Panc1 (cell line): ENCODE results near the gene ALDOA. TPM values are rescaled to one million over a fixed set of nuclear protein-coding genes. Genes with fewer than 3 reads are reported as not detected.

Source experiments
- ATAC-seq: fragments of 200-7000 bp; cut with Tn5 transposase; 2 replicates; pipeline ENCODE4 v1.9.1; 2020; ENCODE audit warnings: mild to moderate bottlenecking, moderate library complexity
- Bru-seq: library from RNA; stranded (reverse); fragments of 400-500 nt; gene quantifications from one replicate; lab custom pipeline; 2021; lab: Mats Ljungman, UMichigan
- BruChase-seq, 2 experiments: library from RNA; stranded (reverse); fragments of 400-500 nt; gene quantifications; one replicate each; lab custom pipeline; 2021; lab: Mats Ljungman, UMichigan
- BruUV-seq: library from RNA; stranded (reverse); fragments of 400-500 nt; replicated peaks from 2 replicates; lab custom pipeline; 2021; lab: Mats Ljungman, UMichigan
- CTCF ChIA-PET: fragments of 300-600 bp; sonication (Branson Sonifier 250); formaldehyde crosslinking; loops from one replicate; lab custom pipeline; 2022; ENCODE audit warnings: antibody characterized with exemption; lab: Charles Lee
- POLR2A ChIA-PET: fragments of 300-600 bp; sonication (Branson Sonifier 250); formaldehyde crosslinking; loops from one replicate; lab custom pipeline; 2022; ENCODE audit warnings: antibody characterized with exemption; lab: Charles Lee
- DNase-seq: peaks from one replicate; pipeline ENCODE4 v3.0.0-alpha.2; 2010; ENCODE audit warnings: low read depth, low spot score
- H3K27ac ChIP-seq: 2 replicates; pipeline ENCODE4 v1.5.1; 2011; ENCODE audit warnings: mild to moderate bottlenecking, low read length, inconsistent platforms
- H3K27me3 ChIP-seq: fragments of 200-500 bp; sonication (Bioruptor generic); 2 replicates; pipeline ENCODE4 v1.6.0; 2014; ENCODE audit warnings: low read length, inconsistent platforms; ENCODE audit not compliant: control insufficient read depth, insufficient read depth
- H3K36me3 ChIP-seq: fragments of 200-500 bp; sonication (Bioruptor generic); 2 replicates; pipeline ENCODE4 v1.5.1; 2014; ENCODE audit warnings: inconsistent platforms, mild to moderate bottlenecking, low read length, moderate library complexity; ENCODE audit not compliant: control insufficient read depth, insufficient read depth
- H3K4me1 ChIP-seq: 2 replicates; pipeline ENCODE4 v1.5.1; 2011; ENCODE audit warnings: inconsistent platforms, mild to moderate bottlenecking, low read length, moderate library complexity; ENCODE audit not compliant: control insufficient read depth, insufficient read depth
- H3K4me3 ChIP-seq, 2 experiments: 2 replicates each; pipeline ENCODE4 v1.5.1; 2011 to 2012; ENCODE audit warnings: low read depth in 2 of 2, low read length in 2 of 2, mild to moderate bottlenecking in 2 of 2, inconsistent platforms in 1 of 2, moderate library complexity in 1 of 2
- H3K9me3 ChIP-seq: fragments of 200-500 bp; sonication (Bioruptor generic); 2 replicates; pipeline ENCODE4 v1.5.1; 2014; ENCODE audit warnings: low read depth, mild to moderate bottlenecking, inconsistent platforms, low read length, moderate library complexity; ENCODE audit not compliant: control insufficient read depth, insufficient read depth
- POLR2AphosphoS5 ChIP-seq: IDR thresholded peaks from 2 replicates; pipeline ENCODE4 v1.6.1; 2012; ENCODE audit warnings: mild to moderate bottlenecking, low read depth, low read length, moderate library complexity
- SIN3A ChIP-seq: IDR thresholded peaks from 2 replicates; pipeline ENCODE4 v1.6.1; 2012; ENCODE audit warnings: low read depth, mild to moderate bottlenecking, low read length, moderate library complexity, borderline replicate concordance; ENCODE audit not compliant: insufficient read depth
- TCF7L2 ChIP-seq: IDR thresholded peaks from 2 replicates; pipeline ENCODE4 v1.6.1; 2011; ENCODE audit warnings: mild to moderate bottlenecking, low read depth, low read length, inconsistent platforms
- in situ Hi-C: cut with HindIII; loops from 2 replicates; pipeline ENCODE4 v1.10.0; 2016; ENCODE audit warnings: low sequenced_read_pairs, low pct_unique_long_range_greater_than_20kb
- intact Hi-C: fragments of 100-400 bp; cut with micrococcal nuclease; formaldehyde crosslinking; loops from one replicate; pipeline ENCODE4 v1.10.0; 2022; ENCODE audit not compliant: unreplicated experiment
- long read RNA-seq: library from polyadenylated mRNA; unstranded; transcript quantifications from one replicate; pipeline ENCODE4 v2.0.0, GENCODE V29; 2021; ENCODE audit not compliant: unreplicated experiment
- polyA plus RNA-seq: library from polyadenylated mRNA; unstranded; fragments of >200 nt; gene quantifications from one replicate; pipeline ENCODE4 v1.2.1, GENCODE V29; 2012; ENCODE audit warnings: missing spikeins; ENCODE audit not compliant: insufficient read length
- total RNA-seq: library from RNA; stranded (reverse); gene quantifications from one replicate; pipeline ENCODE4 v1.2.1, GENCODE V29; 2021; ENCODE audit not compliant: unreplicated experiment
- TF ChIP-seq, protein P1 (sequence below), 2 experiments: IDR thresholded peaks; 2 replicates each; pipeline ENCODE4 v1.6.1; 2011 to 2012; ENCODE audit warnings: low read depth in 2 of 2, control low read depth in 1 of 2, low read length in 1 of 2, mild to moderate bottlenecking in 1 of 2, moderate library complexity in 1 of 2; ENCODE audit not compliant: insufficient read depth in 1 of 2
- TF ChIP-seq, protein P2 (sequence below): fragments of 450-650 bp; IDR thresholded peaks from 2 replicates; pipeline ENCODE4 v1.5.1; 2017; ENCODE audit warnings: mild to moderate bottlenecking

Gene ALDOA
- total RNA-seq (2,516 TPM), Bru-seq, nascent RNA (percentile 92 among the genes with signal in this experiment), BruChase-seq, experiment 1, labeled RNA remaining after a 2-hour chase (percentile 97 among the genes with signal in this experiment), BruChase-seq, experiment 2, labeled RNA remaining after a 6-hour chase (percentile 99 among the genes with signal in this experiment)
- polyA plus RNA-seq, result 4,980 TPM
- long read RNA-seq, transcript ALDOA-219 (8 exons, 1,499 nt), result minor isoform, 23 of 3,580 reads
- long read RNA-seq, transcript ALDOA-206 (9 exons, 1,550 nt), result minor isoform, 44 of 3,580 reads
- long read RNA-seq, transcript ALDOA-209 (9 exons, 1,579 nt), result major isoform, 3,373 of 3,580 reads
- long read RNA-seq, transcript ALDOA-201 (9 exons, 1,447 nt), result minor isoform, 12 of 3,580 reads
- long read RNA-seq, partial matches to known transcripts, result 1 of 3,580 reads
- long read RNA-seq, other reads (novel, unspliced or antisense), result 113 of 3,580 reads

DNA sequence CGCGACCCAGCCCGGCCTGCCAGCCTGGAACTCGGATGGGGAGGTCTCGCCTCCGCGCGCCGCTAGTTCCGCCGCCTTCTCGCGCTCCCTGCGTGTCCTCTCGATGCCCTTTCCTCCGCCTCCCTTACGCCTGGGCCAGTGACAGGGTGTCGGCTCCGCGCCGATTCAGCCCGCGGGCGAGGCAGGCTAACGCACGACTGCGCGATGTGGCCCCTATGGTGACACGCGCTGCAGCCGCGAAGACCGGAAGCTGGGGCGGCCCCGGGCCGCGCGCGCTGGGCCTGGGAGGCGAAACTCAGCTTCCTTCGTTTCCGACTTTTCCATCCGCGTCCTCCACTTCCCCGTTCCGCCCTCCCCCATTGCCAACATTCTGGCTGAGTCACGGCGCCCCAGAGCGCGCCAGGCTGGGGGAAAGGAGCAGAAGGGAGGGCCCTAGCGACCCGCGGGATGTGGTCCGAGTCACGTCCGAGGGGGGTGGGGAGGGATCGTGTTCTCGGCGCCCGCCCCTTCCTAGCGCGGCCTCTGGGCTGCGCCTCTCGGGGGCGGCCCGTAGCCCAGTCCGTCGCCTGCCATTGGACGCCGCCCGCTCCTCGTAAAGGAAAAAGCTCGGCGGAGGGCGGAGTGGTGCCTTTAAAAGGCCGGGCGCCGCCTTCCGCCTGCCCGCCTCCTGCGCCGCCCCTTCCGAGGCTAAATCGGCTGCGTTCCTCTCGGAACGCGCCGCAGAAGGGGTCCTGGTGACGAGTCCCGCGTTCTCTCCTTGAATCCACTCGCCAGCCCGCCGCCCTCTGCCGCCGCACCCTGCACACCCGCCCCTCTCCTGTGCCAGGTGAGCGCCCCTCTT lies at the start of gene ALDOA:
Gene ALDOA (plus strand): TSS at position 659 of the 841 bp plus-strand sequence. CDS start 1,138 bp downstream, outside the sequence.
- Histone ChIP-seq H3K4me3 (peak within 1 kb of the TSS; percentile 90 to 92), H3K27ac (peak within 1 kb of the TSS; percentile 96), H3K9me3 (no peaks in the 10 kb centered on the region), H3K27me3 (no peaks in the 10 kb centered on the region), H3K36me3 (peaks cover 31% of the 10 kb centered on the region), H3K4me1 (peaks cover 41% of the 10 kb centered on the region)
- ATAC-seq (peak; percentile 88), DNase-seq (peak; percentile 86)
- TF ChIP-seq, protein P1, sequence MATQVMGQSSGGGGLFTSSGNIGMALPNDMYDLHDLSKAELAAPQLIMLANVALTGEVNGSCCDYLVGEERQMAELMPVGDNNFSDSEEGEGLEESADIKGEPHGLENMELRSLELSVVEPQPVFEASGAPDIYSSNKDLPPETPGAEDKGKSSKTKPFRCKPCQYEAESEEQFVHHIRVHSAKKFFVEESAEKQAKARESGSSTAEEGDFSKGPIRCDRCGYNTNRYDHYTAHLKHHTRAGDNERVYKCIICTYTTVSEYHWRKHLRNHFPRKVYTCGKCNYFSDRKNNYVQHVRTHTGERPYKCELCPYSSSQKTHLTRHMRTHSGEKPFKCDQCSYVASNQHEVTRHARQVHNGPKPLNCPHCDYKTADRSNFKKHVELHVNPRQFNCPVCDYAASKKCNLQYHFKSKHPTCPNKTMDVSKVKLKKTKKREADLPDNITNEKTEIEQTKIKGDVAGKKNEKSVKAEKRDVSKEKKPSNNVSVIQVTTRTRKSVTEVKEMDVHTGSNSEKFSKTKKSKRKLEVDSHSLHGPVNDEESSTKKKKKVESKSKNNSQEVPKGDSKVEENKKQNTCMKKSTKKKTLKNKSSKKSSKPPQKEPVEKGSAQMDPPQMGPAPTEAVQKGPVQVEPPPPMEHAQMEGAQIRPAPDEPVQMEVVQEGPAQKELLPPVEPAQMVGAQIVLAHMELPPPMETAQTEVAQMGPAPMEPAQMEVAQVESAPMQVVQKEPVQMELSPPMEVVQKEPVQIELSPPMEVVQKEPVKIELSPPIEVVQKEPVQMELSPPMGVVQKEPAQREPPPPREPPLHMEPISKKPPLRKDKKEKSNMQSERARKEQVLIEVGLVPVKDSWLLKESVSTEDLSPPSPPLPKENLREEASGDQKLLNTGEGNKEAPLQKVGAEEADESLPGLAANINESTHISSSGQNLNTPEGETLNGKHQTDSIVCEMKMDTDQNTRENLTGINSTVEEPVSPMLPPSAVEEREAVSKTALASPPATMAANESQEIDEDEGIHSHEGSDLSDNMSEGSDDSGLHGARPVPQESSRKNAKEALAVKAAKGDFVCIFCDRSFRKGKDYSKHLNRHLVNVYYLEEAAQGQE (IDR thresholded peaks at IDR 0.05; ENCODE audit: insufficient read depth in 1 of 2, low read depth in 2 of 2, low read length in 1 of 2), result peak in 1 of 2 experiments; percentile 35; a peak in 1 of 4 replicates
- TF ChIP-seq SIN3A (peak; percentile 27; the same call in 1 of the 2 replicates), POLR2AphosphoS5 (peak; percentile 86), TCF7L2 (no peak; the same call in 1 of the 2 replicates)
- TF ChIP-seq, protein P2, sequence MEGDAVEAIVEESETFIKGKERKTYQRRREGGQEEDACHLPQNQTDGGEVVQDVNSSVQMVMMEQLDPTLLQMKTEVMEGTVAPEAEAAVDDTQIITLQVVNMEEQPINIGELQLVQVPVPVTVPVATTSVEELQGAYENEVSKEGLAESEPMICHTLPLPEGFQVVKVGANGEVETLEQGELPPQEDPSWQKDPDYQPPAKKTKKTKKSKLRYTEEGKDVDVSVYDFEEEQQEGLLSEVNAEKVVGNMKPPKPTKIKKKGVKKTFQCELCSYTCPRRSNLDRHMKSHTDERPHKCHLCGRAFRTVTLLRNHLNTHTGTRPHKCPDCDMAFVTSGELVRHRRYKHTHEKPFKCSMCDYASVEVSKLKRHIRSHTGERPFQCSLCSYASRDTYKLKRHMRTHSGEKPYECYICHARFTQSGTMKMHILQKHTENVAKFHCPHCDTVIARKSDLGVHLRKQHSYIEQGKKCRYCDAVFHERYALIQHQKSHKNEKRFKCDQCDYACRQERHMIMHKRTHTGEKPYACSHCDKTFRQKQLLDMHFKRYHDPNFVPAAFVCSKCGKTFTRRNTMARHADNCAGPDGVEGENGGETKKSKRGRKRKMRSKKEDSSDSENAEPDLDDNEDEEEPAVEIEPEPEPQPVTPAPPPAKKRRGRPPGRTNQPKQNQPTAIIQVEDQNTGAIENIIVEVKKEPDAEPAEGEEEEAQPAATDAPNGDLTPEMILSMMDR, result no peak
- intact Hi-C loops, result no loop called here
- ChIA-PET CTCF (interaction anchor here (0.5 to 0.6 kb wide), 2 partner anchors 21 to 344 kb away, joined by 3 read pairs; no protein-coding TSS in a partner anchor), POLR2A (interaction anchor here (0.5 to 1.3 kb wide), 5 partner anchors 9 to 693 kb away, joined by 3 to 11 read pairs (median 5); a partner anchor contains a TSS)
- in situ Hi-C loops, result no loop called here
- BruUV-seq, result TSS peak; percentile 89

DNA sequence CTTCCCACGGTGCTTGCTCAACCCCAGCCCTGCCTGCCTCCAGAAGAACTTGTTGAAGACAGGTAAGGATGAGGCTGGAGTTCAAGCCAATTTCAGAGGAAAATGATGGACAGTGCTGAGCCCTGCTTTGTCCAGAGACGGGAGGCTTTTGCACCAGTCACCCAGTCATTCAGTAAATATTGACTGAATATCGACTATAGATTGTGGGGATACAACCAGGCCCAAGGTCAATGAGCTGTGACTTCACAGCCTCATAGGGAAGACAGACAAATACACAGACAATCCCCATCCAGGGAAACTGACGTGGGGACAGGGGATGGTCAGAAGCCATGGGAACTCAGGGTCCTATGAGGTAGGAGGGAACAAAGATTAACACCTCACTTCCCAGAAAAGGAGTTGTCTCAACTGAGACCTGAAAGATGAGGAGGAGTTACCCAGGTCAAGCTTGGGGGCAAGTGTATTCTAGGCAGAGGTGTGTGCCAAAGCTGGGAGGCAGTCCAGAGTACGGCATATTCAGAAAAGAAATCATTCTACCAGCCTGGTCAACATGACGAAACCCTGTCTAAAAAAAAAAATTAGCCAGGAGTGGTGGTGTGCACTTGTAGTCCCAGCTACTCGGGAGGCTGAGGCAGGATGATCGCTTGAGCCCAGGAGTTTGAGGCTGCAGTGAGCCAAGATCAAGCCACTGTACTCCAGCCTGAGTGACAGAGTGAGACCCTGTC lies 48.8 kb upstream of the ALDOA start:
- DNase-seq (no peak), ATAC-seq (no peak)
- in situ Hi-C loops, result no loop called here
- H3K4me1 ChIP-seq, result no peaks in the 10 kb centered on the region
- H3K27me3 ChIP-seq, result no peaks in the 10 kb centered on the region
- no peak overlapping the region for H3K27ac ChIP-seq
- BruUV-seq, result no TSS peak
- H3K9me3 ChIP-seq, result no peaks in the 10 kb centered on the region
- no peaks in the 10 kb centered on the region for H3K36me3 ChIP-seq
- ChIA-PET POLR2A (no interaction called here), CTCF (no interaction called here)
- TF ChIP-seq, protein P1 (IDR thresholded peaks at IDR 0.05; ENCODE audit: insufficient read depth in 1 of 2, low read depth in 2 of 2, low read length in 1 of 2), result no peak
- TF ChIP-seq POLR2AphosphoS5 (no peak), SIN3A (no peak), TCF7L2 (no peak)
- TF ChIP-seq, protein P2, result no peak
- no peak overlapping the region for H3K4me3 ChIP-seq
- intact Hi-C loops, result no loop called here
